Activated CD8-positive, alpha-beta memory T cell treated with anti-CD3 and anti-CD28 coated beads for 1 hour (primary cell): ENCODE data around the gene BIN1.
"Not testable (repeated sequence)": the region's sequence is repeated elsewhere in the genome, so short reads cannot be mapped to it uniquely, and the experiment has no call there.

Source experiments
- DNase-seq, 2 donors: peaks; one replicate each; pipeline ENCODE4 v3.0.0-alpha.2; 2020; ENCODE audit warnings: low read depth in 1 of 2; ENCODE audit errors: extremely low read depth in 1 of 2

BIN1 gene

DNA sequence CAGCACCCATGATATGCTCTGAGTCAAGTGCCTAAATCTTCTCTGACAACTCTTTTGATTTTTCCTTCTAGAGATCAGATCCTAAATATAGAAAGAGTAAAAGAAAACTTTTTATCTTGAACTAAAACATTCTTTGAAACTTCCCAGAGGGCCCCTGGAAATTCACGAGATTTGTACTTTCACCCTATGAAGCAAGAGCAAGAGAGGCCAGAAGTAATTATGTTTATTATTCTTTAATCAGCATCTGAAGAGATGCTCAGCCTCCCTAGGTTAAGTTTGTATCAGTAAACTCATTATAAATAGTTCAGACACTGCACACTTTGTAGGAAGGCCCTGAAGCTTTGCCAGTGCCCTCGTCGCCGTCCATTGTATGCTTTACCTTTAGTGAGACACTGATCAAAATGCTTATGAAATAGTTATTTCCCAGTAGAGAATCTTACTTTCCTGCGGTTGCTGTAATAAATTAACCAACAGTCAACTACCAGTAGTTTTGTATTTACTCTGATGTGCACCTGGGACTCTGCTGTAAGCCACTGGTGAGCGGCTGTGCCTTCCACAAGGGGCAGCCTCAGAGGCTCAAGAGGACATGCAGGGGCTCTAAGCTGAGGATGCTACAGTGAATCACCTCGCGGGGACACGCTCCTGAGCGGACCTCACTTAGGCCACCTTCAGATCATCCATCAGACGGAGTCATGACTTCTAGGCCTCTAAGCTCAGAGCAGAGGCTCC, 71.9 kb downstream of the BIN1 start:
- no peak for DNase-seq

DNA sequence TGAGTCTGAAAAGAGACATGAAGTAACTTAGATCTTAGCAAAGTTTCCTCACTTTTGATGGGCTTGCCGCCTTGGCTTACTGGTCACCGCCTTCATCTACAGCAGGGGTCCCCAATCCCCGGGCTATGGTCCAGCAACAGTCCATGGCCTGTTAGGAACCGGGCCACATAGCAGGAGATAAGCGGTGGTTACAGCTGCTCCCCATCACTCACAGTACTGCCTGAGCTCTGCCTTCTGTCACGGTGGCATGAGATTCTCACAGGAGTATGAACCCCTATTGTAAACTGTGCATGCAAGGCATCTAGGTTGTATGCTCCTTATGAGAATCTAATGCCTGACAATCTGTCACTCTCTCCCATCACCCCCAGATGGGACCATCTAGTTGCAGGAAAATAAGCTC, 72.9 kb downstream of the BIN1 start:
- no peak for DNase-seq

DNA sequence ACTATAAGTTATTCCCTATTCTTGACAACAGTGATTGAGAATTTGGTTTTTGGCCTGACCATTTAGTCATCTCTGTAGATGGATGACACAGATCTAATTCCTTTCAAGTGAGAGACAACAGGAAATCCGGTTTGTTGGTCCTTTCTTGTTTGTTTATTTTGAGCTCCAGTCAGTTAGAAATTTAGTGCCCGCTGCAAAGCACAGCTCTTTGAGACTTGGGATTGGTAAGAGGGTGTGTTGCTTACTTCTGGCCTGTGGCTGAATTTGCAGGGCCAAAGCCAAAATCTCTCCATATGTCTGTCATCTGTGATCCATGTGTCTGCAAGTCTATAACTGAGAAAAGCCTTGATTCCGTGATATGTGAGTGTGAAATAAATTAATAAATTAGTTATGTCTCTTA, 74.3 kb downstream of the BIN1 start:
- no peak for DNase-seq

DNA sequence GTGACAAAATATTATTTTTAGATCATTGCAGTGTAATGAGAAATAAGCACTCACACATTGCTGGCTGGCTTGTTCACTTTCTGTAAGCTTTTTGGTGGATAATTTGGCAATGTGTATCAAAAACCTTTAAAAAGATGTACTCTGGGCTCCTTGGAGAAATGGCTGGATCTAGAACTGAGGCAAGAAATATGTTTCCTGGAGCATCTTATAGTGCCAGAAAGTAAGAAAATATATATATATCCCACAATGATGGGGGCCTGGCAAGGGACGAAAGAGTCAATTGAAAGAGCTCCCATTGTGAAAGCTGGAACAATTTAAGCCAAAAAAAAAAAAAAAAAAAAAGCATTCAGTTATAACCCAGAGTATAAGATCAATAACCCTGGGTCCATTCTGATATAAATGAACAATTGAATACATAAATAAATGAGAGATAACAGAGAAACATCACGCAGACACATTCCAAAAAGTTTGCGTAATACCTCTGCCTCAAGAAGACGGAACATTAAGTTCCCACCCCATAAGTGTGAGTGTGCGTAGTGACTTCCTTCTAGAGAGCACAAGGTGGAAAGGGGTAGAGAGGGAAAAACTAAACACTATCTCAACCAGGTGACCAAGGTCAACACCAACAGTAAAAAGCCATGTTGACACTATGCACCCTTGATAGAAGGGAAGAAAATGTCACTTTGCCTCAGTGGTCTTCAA, 77.5 kb downstream of the BIN1 start:
- no peak for DNase-seq

DNA sequence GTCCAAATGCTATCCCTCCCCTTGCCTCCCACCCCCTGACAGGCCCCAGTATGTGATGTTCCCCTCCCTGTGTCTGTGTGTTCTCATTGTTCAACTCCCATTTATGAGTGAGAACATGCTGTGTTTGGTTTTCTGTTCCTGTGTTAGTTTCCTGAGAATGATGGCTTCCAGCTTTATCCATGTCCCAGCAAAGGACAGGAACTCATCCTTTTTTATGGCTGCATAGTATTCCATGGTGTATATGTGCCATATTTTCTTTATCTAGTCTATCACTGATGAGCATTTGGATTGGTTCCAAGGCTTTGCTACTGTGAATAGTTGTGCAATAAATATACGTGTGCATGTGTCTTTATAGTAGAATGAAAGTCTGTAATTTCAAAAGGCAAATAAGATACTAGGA, 78.2 kb downstream of the BIN1 start:
- not testable (repeated sequence) for DNase-seq

DNA sequence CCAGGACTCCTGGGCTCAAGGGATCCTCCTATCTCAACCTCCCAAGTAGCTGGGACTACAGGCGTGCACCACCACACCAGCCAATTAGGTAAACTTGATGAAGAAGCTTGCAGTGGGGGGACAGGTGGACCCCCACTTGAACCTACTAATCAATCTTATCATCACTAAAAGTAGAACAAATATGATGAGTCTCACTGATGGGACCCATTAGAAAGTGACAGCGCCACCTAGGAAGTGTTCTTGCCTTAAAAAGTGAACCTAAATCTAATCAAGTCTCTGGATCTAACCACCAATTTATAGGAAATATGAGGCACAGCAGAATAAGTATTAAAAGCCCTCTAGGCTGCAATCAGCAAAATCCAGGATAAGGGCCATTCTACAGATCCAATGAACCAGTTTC, 79.2 kb downstream of the BIN1 start:
- no peak for DNase-seq

DNA sequence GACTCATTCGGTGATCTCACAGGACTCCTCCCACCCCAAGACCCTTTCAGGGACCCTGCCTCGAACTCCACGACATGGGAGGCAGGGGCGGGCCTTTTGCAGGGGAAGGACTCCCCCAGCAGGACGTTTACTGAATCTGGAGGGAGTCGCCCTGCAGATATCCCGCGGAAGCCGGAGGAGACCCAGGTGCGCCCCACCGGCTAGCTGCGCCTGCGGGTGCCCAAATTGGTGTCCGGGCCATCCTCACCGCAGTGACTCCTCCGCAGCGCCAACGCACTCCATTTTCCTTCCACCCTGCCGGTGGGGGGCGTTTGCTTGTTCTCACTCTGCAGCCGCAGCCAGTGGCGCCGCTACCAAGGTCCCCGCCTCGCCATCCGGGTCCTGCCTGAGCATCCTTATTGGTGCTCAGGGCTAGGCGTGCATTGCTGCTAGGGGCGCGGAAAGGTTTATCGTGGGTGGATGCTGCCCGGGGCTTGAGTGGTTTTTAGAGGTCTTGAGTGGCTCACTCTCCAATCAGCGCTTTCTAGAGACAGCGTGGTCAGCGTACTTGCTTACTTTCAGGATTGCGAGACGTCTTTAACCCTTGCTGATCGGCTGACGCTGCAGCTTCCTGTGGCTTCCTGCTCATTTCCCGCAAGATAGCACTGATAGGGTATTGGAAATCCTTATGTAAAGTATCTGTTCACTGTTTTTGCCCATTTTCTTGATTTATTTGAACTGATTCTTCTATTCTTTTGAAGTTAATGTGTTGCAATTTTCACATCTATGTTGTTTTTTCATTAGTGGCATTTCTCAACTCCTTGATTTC, 81.4 kb downstream of the BIN1 start:
- DNase-seq = peak; percentile 24 to 47

DNA sequence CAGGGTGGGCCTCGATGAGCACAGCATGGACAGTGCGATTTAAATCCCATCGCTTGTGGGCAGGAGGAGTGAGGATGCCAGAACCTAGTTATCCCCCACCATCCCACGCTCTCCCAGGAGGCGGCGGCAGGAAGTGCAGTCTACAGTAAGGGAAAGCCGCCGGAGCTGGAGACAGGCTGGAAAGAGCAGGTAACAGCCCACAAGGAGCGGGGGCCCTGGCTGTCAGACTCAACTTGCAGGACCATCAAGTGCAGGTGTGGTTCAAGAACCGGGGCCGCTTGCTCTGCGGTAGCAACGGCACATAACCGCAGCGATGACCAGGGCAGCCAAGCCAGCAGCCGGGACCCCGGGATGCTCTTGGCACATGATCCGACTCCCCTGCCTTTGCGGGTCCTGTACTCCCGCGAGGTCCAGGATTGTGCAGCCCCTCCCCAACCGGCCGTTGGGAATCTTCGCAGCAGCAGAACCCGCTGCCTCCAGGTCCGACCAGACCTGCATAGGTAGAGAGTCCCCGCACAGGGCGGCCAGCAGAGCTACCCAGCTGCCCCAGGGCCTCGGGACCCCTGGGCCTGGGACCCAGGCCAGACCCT, 82.1 kb downstream of the BIN1 start:
- DNase-seq = no peak

DNA sequence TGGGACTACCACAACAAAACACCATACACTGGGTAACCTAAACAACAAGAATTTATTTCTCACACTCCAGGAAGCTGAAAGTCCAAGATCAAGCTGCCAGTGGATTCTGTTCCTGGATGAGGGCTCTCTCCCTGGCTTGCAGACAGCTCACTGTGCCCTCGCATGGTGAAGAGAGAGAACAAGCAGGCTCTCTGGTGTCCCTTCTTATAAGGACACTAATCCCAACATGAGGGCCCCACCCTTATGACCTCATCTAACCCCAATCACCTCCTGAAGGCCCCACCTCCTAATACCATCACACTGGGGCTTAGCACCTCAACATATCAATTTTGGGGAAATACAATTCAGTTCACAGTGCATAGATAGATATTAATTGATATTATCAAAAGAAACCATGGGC, 83.5 kb downstream of the BIN1 start:
- no peak for DNase-seq

DNA sequence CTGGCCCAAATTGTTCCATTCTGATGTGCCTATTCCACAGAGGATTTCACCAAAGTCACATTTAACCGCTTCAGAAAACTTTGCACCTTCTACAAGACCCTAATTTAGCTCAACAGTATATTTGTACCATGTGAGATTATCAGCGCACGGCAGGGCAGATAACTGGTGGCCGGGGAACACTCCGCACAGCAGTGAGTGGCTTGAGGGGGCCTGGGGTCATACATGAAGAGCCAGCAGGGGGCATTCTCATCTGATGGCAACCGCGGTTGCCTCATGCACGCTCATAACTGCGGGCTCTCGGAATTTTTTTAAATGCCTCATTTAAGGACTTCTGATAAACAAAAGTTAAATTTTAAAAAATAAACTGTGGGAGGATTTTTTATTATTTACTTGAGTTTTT, 84.1 kb downstream of the BIN1 start:
- no peak for DNase-seq

DNA sequence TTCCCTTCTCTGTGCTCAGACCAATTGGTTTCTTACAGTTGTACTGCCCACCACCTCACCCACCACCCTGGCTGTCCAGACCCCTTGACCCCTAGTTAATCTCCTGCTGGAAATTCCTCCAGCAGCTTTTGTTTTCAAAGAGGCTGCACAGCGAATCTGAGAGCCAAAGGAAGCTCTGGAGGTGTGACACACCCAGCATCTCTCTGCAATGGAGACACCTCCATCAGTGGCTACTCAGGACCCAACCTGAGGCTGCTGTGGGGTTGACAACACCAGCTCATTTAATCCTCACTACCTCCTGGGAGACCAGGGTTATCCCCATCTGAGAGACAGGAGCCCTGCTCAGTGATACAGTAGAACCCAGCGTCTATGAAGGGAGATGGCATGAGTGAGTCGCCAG, 86.4 kb downstream of the BIN1 start:
- DNase-seq = no peak

DNA sequence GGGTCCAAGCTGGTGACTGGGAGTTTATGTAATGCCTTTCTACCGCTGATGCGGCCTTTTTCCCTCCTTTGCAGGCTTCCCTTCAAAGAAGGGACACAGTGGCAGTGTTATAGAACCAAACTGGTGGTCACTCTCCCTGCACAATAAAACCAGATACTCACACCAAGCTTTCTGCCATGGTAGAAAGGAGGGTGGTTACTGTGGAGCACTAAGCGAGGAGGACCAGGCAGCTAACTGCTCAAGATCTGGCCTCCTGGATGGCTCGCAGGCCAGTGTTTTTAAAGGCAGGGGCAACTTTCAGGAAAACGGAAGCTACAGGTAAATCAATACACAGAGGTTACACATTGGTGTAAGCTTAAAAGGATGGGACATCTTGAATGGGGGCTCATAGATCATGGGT, 89.4 kb downstream of the BIN1 start:
- DNase-seq = no peak

DNA sequence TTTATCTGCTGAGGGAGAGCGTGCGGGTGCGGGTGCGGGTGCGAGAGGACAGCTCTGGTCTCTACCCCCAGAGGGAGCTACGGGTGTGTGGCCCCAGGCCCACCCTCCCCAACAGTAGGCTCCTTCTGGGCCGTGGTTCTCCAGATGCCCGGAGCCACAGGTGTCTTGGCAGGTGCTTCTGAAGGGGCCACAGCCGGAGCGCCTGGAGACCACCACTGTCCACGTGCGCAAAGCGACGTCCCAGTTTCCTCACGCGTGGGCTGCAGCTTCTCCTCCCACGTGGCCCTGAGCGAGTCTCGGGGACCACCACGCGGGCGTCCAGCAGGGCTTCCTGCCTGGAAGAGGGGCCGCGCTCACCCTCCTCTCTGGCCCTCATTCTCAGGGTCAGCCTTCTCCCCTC, 90.6 kb downstream of the BIN1 start:
- DNase-seq = no peak

DNA sequence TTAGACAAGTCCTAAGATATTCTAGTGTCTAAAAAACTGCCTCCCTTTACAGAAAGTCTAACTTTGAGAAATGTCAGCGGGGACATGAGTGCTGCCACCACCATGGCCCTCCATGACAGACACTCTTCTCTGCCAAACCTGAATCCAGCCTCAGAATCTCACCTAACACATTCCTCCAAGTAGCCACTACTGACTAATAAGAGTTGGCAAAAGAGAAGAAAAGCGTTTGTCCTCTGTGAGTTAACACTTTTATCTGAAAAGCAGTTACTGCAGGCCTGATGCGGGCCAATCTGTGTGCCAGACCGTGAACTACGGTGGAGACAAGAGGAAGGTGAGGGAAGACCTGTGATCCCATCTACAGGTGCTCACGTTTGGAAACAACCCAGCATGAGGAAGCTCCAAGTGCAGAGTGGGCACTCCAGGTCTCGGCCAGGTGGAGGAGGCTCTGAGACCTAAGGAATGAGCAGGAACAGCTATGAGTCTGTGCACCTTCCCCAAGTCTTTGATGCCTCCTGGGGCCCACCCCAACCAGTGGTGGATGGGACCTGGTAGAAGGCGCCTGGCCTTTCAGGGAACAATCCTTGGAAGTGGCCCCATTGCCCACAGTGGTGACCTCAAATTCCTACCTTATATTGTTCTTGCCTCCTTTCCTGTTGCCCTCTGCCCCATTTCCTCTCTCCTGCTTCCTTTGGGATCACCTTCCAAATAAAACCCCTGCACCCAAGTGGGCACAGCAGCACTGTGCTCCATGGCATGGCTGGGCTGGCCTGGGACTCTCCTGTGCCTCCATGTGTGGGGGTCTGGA, 91.6 kb downstream of the BIN1 start:
- DNase-seq = no peak

DNA sequence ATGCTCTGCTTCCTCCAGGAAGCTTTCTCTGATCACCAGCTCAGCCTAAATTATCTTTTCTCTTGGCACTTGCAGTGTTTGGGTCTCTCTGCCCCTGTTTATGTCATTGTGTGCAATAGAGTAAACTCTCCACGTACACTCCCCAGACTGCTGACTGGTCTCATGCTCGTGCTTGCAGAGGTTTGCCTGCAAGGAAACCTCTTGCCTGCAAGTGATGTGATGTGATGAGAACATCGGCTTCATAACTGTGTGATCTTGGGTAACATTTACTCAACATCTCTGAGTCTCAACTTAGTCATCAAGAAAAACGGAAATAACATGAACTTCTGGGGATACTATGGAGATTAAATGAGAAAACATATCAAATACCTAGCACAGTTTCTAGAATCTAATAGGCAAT, 92.3 kb downstream of the BIN1 start:
- DNase-seq = no peak

DNA sequence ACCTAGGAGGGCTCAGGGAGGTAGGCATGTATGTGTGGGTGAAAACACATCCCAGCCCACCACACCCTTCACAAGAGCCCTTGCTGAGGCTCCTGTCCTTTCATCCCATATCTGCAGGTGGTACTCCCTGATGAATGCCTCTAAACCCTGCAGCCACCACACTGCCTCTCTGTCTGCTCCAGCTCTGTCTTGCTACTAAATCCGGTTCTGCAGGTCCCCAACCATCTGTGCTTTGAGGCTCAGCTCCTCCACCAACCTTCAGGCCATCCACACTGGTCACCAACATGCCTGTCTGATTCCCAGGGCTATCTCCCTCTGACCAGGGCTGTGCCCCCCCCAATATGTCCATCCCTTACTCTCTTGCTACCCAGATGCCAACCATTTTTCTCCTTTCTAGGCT, 92.7 kb downstream of the BIN1 start:
- DNase-seq = no peak

DNA sequence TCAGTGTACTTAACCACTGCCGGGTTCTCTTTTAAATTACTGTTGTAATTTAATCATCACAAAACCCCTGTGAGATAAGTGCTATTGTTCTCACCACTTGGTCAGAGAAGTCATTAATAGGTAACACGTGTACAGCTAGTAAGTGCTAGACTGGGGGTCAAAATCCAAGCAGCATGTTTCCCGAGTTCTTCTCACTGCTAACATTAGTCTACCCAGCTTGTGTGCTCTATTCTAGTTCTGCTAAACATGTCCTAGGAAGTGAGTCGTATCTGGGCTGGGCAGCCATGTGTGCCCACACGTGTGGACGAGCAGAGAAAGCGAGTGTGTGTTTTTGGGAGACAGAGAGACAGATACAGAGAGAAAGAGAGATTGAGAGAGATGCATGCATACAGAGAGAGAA, 94.1 kb downstream of the BIN1 start:
- DNase-seq = no peak

DNA sequence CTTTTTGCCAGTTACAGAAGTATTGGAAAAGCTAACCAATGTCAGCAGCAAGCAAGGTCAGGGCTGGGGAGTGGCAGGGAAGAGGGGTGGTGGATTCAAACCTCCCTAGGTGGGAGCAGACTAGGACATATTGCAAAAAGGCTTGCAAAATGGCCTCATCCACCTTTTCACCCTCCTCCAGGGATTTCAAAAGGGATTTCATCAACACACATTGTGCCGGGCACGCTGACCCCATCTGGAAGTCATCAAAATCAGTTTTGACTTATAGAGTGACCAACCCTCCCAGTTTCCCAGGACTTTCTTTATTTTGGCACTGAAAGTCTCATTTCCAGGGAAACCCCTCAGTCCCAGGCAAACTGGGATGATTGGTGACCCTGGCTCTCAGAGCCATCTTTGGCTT, 94.7 kb downstream of the BIN1 start:
- DNase-seq = no peak

DNA sequence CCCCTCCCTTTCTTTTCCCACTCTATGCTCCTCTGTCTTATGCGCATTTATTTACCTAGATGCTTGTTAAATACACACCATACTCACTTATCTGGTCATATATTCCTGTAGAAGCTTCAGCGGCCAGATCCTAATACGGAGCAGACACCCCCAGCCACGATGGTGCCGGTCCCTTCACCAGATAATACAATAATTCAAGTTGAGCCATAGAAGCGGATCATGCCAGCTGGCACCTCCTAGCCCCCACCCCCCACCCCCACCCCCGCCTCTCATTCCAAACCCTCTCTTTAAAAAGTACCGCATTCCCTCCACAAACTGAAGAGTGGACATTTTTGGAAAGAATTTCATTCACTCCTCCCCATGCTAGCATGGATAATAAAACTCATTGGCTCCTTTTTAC, 95.2 kb downstream of the BIN1 start:
- no peak for DNase-seq

DNA sequence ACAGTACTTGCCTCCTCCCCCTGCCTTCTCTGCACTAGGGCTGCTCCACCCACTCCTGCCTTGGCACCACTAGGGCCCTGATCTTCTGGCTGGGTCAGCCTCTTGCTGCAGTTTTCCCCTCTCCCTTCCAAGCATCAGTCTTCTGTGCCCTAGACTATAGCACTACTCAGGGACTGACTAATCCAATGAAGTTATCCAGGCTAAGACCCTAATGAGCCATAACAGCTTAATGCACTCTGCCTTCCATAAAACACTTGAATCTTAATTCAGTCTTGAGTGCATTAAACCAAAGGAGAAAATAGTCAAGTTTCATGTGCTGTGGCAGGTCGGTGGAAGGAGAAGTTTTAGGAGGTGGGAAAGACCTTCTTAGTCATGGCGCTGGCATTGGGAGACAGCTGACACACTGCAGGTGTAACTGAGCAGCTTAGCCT, 95.7 kb downstream of the BIN1 start:
- no peak for DNase-seq
